HepG2 (cell line): ENCODE data around the gene SRP14. TPM values are rescaled to one million over a fixed set of nuclear protein-coding genes. Genes with fewer than 3 reads are reported as not detected.

Experiments
- ATAC-seq: fragments of 200-7000 bp; cut with Tn5 transposase; 3 replicates; pipeline ENCODE4 v1.9.1; 2020; ENCODE audit warnings: mild to moderate bottlenecking, moderate library complexity
- BruUV-seq: library from RNA; stranded (reverse); fragments of 400-500 nt; replicated peaks from 2 replicates; lab custom pipeline; 2021; lab: Mats Ljungman, UMichigan
- CTCF ChIA-PET: fragments of 300-600 bp; formaldehyde crosslinking; extraction: SDS; loops from one replicate; lab custom pipeline; 2021; ENCODE audit warnings: low total read pairs, inconsistent platforms, low intra/inter-chr PET ratio; lab: Yijun Ruan, JAX
- POLR2A ChIA-PET: fragments of 350-600 bp; sonication (Branson Sonifier 250); formaldehyde crosslinking; loops from one replicate; lab custom pipeline; 2020; ENCODE audit warnings: antibody characterized with exemption, inconsistent platforms; lab: Yijun Ruan, JAX
- DNase-seq: peaks from one replicate; pipeline ENCODE4 v3.0.0-alpha.2; 2015; ENCODE audit warnings: low spot score
- FAIRE-seq: peaks from 3 replicates; lab custom pipeline; 2011; peaks lifted over from hg19 to GRCh38; lab: Jason Lieb, UNC
- H2AFZ ChIP-seq: one replicate; pipeline ENCODE4 v1.6.1; 2011; ENCODE audit warnings: low read length, inconsistent platforms
- H3K27ac ChIP-seq: fragments of 300-600 bp; 3 replicates; pipeline ENCODE4 v1.8.0; 2011; ENCODE audit warnings: mixed run types, mild to moderate bottlenecking, mixed read lengths, low read length, inconsistent platforms; ENCODE audit not compliant: insufficient read depth; ENCODE audit errors: extremely low read length
- H3K27me3 ChIP-seq, 2 experiments: fragments of 200-600 bp in 1 of 2; 2 replicates in 1 of 2; 3 replicates in 1 of 2; pipeline versions ENCODE4 v1.6.0 to v1.8.0; 2011; ENCODE audit warnings: low read length in 2 of 2, mild to moderate bottlenecking in 2 of 2, moderate library complexity in 2 of 2, inconsistent platforms in 1 of 2; ENCODE audit not compliant: insufficient read depth in 2 of 2, control insufficient read depth in 1 of 2
- H3K36me3 ChIP-seq, 2 experiments: fragments of 200-600 bp in 1 of 2; replicated peaks in 1 of 2; 2 replicates in 1 of 2; 3 replicates in 1 of 2; pipeline versions ENCODE4 v1.5.1 to v1.8.0; 2011; ENCODE audit warnings: low read length in 2 of 2, inconsistent platforms in 1 of 2; ENCODE audit not compliant: insufficient read depth in 2 of 2, control insufficient read depth in 1 of 2
- H3K4me1 ChIP-seq: 2 replicates; pipeline ENCODE4 v1.5.1; 2012; ENCODE audit warnings: low read length, inconsistent platforms; ENCODE audit not compliant: insufficient read depth
- H3K4me2 ChIP-seq: 2 replicates; pipeline ENCODE4 v1.6.0; 2011; ENCODE audit warnings: low read depth, low read length, inconsistent platforms
- H3K4me3 ChIP-seq, 3 experiments: fragments of 200-600 bp in 1 of 3; sonication (generic), shearing (Covaris generic) in 1 of 3; replicated peaks in 1 of 3; 2 replicates each; pipeline ENCODE4 v1.5.1; 2011 to 2016; ENCODE audit warnings: low read length in 3 of 3, inconsistent platforms in 2 of 3, low read depth in 2 of 3, mild to moderate bottlenecking in 2 of 3, control low read depth in 1 of 3, mixed read lengths in 1 of 3; ENCODE audit not compliant: insufficient read depth in 1 of 3
- H3K79me2 ChIP-seq: one replicate; pipeline ENCODE4 v1.6.1; 2011; ENCODE audit warnings: low read length, inconsistent platforms; ENCODE audit not compliant: insufficient read depth
- H3K9ac ChIP-seq: 2 replicates; pipeline ENCODE4 v1.6.0; 2011; ENCODE audit warnings: mild to moderate bottlenecking, low read depth, low read length, inconsistent platforms; ENCODE audit not compliant: insufficient read depth
- H3K9me3 ChIP-seq: 2 replicates; pipeline ENCODE4 v1.5.1; 2012; ENCODE audit warnings: mild to moderate bottlenecking, low read length
- H4K20me1 ChIP-seq: 2 replicates; pipeline ENCODE4 v1.6.0; 2011; ENCODE audit warnings: inconsistent platforms, mild to moderate bottlenecking, low read length, moderate library complexity; ENCODE audit not compliant: insufficient read depth
- CBX5 ChIP-seq: sonication (generic); formaldehyde crosslinking; IDR thresholded peaks from 2 replicates; pipeline ENCODE4 v1.4.0; 2020; ENCODE audit warnings: missing genetic modification reagents, borderline replicate concordance
- CREM ChIP-seq, 2 experiments: sonication (generic) in 1 of 2; formaldehyde crosslinking in 1 of 2; IDR thresholded peaks; 2 replicates each; pipeline versions ENCODE4 v1.4.0 to v1.6.1; 2016 to 2020; ENCODE audit warnings: antibody characterized with exemption in 1 of 2, mild to moderate bottlenecking in 1 of 2, missing genetic modification reagents in 1 of 2
- DZIP1 ChIP-seq: sonication (generic); formaldehyde crosslinking; IDR thresholded peaks from 2 replicates; pipeline ENCODE4 v1.5.0; 2020; ENCODE audit warnings: mild to moderate bottlenecking, missing genetic modification reagents
- E2F2 ChIP-seq: sonication (generic); formaldehyde crosslinking; IDR thresholded peaks from 2 replicates; pipeline ENCODE4 v1.4.0; 2020; ENCODE audit warnings: missing genetic modification reagents, borderline replicate concordance
- ERF ChIP-seq: IDR thresholded peaks from 2 replicates; pipeline ENCODE4 v1.6.1; 2018; ENCODE audit warnings: missing biosample characterization, missing genetic modification reagents
- HIC2 ChIP-seq: sonication (generic); formaldehyde crosslinking; IDR thresholded peaks from 2 replicates; pipeline ENCODE4 v1.9.0; 2022; ENCODE audit warnings: low read depth, missing genetic modification reagents
- MNT ChIP-seq: fragments of 450-650 bp; IDR thresholded peaks from 2 replicates; pipeline ENCODE4 v1.6.1; 2016
- SETDB1 ChIP-seq: sonication (generic); formaldehyde crosslinking; IDR thresholded peaks from 2 replicates; pipeline ENCODE4 v1.5.1; 2020; ENCODE audit warnings: missing genetic modification reagents, mild to moderate bottlenecking, borderline replicate concordance
- ZBTB8A ChIP-seq: sonication (generic); formaldehyde crosslinking; IDR thresholded peaks from 2 replicates; pipeline ENCODE4 v1.4.0; 2020; ENCODE audit warnings: mild to moderate bottlenecking, low read depth, missing genetic modification reagents, borderline replicate concordance
- ZFP62 ChIP-seq: sonication (generic); formaldehyde crosslinking; IDR thresholded peaks from 2 replicates; pipeline ENCODE4 v1.4.0; 2020; ENCODE audit warnings: missing genetic modification reagents
- ZNF350 ChIP-seq: sonication (generic); formaldehyde crosslinking; IDR thresholded peaks from 2 replicates; pipeline ENCODE4 v1.4.0; 2020; ENCODE audit warnings: mild to moderate bottlenecking, low read depth, missing genetic modification reagents, borderline replicate concordance
- WGBS: methylation state at CpG from one replicate; pipeline ENCODE4 v1.1.6; 2017; ENCODE audit warnings: low lambda C conversion rate; 5-methylcytosine and 5-hydroxymethylcytosine counted together
- in situ Hi-C: cut with HindIII; loops from 2 replicates; pipeline ENCODE4 v1.10.0; 2017; ENCODE audit warnings: low pct_unique_long_range_greater_than_20kb; ENCODE audit not compliant: extremely low pct_ligation_motif_present
- intact Hi-C: fragments of 100-400 bp; cut with micrococcal nuclease; formaldehyde crosslinking; loops from one replicate; pipeline ENCODE4 v1.10.0; 2022; ENCODE audit not compliant: unreplicated experiment
- polyA plus RNA-seq, 8 experiments: library from polyadenylated mRNA; depleted of rRNA in 3 of 8; stranded (reverse) in 7 of 8; unstranded in 1 of 8; fragments of >200 nt; fragmentation: Illumina TruSeq in 4 of 8; extraction: Trizol in 4 of 8; gene quantifications; 2 replicates each; pipeline versions ENCODE4 v1.2.1 to v1.2.3, GENCODE V29; 2011 to 2016; ENCODE audit warnings: low read depth in 4 of 8, missing spikeins in 1 of 8, mixed read lengths in 1 of 8; ENCODE audit not compliant: insufficient read depth in 1 of 8
- total RNA-seq, 5 experiments: library from RNA; depleted of rRNA; stranded (reverse); fragments of >200 nt; fragmentation: Illumina TruSeq; extraction: Trizol; gene quantifications; 2 replicates each; pipeline ENCODE4 v1.2.3, GENCODE V29; 2016; ENCODE audit warnings: low read depth in 1 of 5

Gene SRP14
- total and polyA plus RNA-seq, 2 of the 13 experiments (the other 11 are each of a cell fraction or from before 2014, with no cell fraction given) = 208 to 356 TPM

- BruUV-seq = no TSS peak
- DNase-seq = no peak
- H3K36me3 ChIP-seq = peaks cover 0 to 9% of the 10 kb centered on the region in 2 experiments; a peak in 2 of 5 replicates
- H3K9me3 ChIP-seq = no peaks in the 10 kb centered on the region
- H3K27ac ChIP-seq = peak overlapping the region; percentile 78
- H3K27me3 ChIP-seq = no peaks in the 10 kb centered on the region
- TF ChIP-seq DZIP1 (CRISPR knock-in tag) = no peak
- TF ChIP-seq HIC2 (CRISPR knock-in tag) = no peak
- TF ChIP-seq MNT = no peak
- TF ChIP-seq SETDB1 = no peak
- no peak for TF ChIP-seq CBX5 (CRISPR knock-in tag)
- TF ChIP-seq CREM (IDR thresholded peaks at IDR 0.05) = no peak
- no peak for TF ChIP-seq CREM (CRISPR knock-in tag; IDR thresholded peaks at IDR 0.05)
- TF ChIP-seq ZFP62 (CRISPR knock-in tag) = no peak
- no peak for TF ChIP-seq ERF
- TF ChIP-seq ZNF350 (CRISPR knock-in tag) = no peak
- no peak for TF ChIP-seq E2F2 (CRISPR knock-in tag)
- TF ChIP-seq ZBTB8A = no peak
- TF ChIP-seq, all 625 proteins: peak for 0
- Histone ChIP-seq H3K4me1 (peaks cover 84% of the 10 kb centered on the region), H3K79me2 (no peaks in the 10 kb centered on the region), H3K4me3 (no peak overlapping the region), H2AFZ (no peak overlapping the region), H3K9ac (peak overlapping the region; percentile 24; the same call in 1 of the 2 replicates), H3K4me2 (peak overlapping the region; percentile 18; the same call in 1 of the 2 replicates), H4K20me1 (no peaks in the 10 kb centered on the region)
- POLR2A ChIA-PET = interaction anchor here (1.1 to 15.1 kb wide), 8 partner anchors 9 to 85 kb away, joined by 3 to 371 read pairs (median 8); partner anchors contain the start of gene BMF
- in situ Hi-C loops = no loop called here
- intact Hi-C loops = no loop called here
- no peak for ATAC-seq
- WGBS = 59% methylated on average over 12 of the region's 14 CpGs
- CTCF ChIA-PET = no interaction called here
- no peak for FAIRE-seq
Observed at GRCh38 chr15:40087068-40087810, 48.3 kb upstream of the SRP14 start.
